Stomach (tissue), 9 donors: ENCODE results near the gene TTC7B. TPM values are rescaled to one million over a fixed set of nuclear protein-coding genes. Genes with fewer than 3 reads are reported as not detected.

Experiments used
- DNase-seq, 2 donors: peaks; one replicate each; pipeline versions ENCODE4 v3.0.0 to v3.0.0-alpha.2; 2013 to 2019
- H3K27ac ChIP-seq, 5 donors: fragments of 200-600 bp in 4 of 5; sonication (generic) in 4 of 5; one replicate each; pipeline ENCODE4 v1.5.1; 2013 to 2019; ENCODE audit warnings: mild to moderate bottlenecking in 1 of 5, moderate library complexity in 1 of 5
- H3K27me3 ChIP-seq, 3 donors: fragments of 200-600 bp; sonication (generic); one replicate each; pipeline ENCODE4 v1.5.1; 2017 to 2019; ENCODE audit warnings: mixed run types in 1 of 3
- H3K36me3 ChIP-seq, 4 donors: fragments of 200-600 bp; sonication (generic); 1 replicate in 3 of 4; 2 replicates in 1 of 4; pipeline ENCODE4 v1.5.1; 2016 to 2019
- H3K4me1 ChIP-seq, 4 donors: fragments of 200-600 bp; sonication (generic); one replicate each; pipeline ENCODE4 v1.5.1; 2016 to 2019
- H3K4me3 ChIP-seq, 4 donors: fragments of 200-600 bp; sonication (generic) in 3 of 4; one replicate each; pipeline ENCODE4 v1.5.1; 2016 to 2019; ENCODE audit warnings: mild to moderate bottlenecking in 1 of 4
- H3K9me3 ChIP-seq, 4 donors: fragments of 200-600 bp; sonication (generic); one replicate each; pipeline ENCODE4 v1.5.1; 2016 to 2019
- CTCF ChIP-seq, 7 experiments: fragments of 450-650 bp in 4 of 7; fragments of 200-600 bp in 3 of 7; sonication (generic) in 3 of 7; IDR thresholded peaks; one replicate each; pipeline ENCODE4 v1.5.1; 2016 to 2019; ENCODE audit warnings: antibody characterized with exemption in 7 of 7, control low read depth in 2 of 7, mild to moderate bottlenecking in 1 of 7
- EP300 ChIP-seq: sonication (generic); formaldehyde crosslinking; IDR thresholded peaks from one replicate; pipeline ENCODE4 v1.6.1; 2017; ENCODE audit warnings: antibody characterized with exemption
- POLR2A ChIP-seq, 4 donors: fragments of 450-650 bp; IDR thresholded peaks; one replicate each; pipeline ENCODE4 v1.6.1; 2016; ENCODE audit warnings: antibody characterized with exemption in 4 of 4, control low read depth in 2 of 4, mild to moderate bottlenecking in 1 of 4, moderate library complexity in 1 of 4
- POLR2AphosphoS5 ChIP-seq, 3 donors: sonication (generic); formaldehyde crosslinking; IDR thresholded peaks; one replicate each; pipeline ENCODE4 v1.6.1; 2016; ENCODE audit warnings: antibody characterized with exemption in 3 of 3
- WGBS, 5 donors: extraction: QIAGEN DNeasy Blood & Tissue Kit in 3 of 5; methylation state at CpG; one replicate each; pipeline versions ENCODE4 v1.1.5 to v1.1.7; 2013 to 2018; 5-methylcytosine and 5-hydroxymethylcytosine counted together
- intact Hi-C: fragments of 100-400 bp; cut with DNase I; formaldehyde crosslinking; loops from one replicate; pipeline ENCODE4 v1.15.1; 2023; ENCODE audit warnings: low total_unique reads
- polyA plus RNA-seq, 3 donors: library from polyadenylated mRNA; stranded (reverse); fragments of 200-250 nt; gene quantifications; one replicate each; pipeline ENCODE4 v1.2.3, GENCODE V29; 2013
- total RNA-seq, 5 donors: library from RNA; depleted of rRNA; stranded (reverse); fragments of >200 nt; gene quantifications; one replicate each; pipeline versions ENCODE4 v1.1.0 to v1.2.3, GENCODE V29; 2014 to 2016
- donor health status: healthy with polysubstance abuse.
- donor health status: Bipolar disorder and iron deficiency.
- donor health status: healthy.

The TTC7B gene
- total and polyA plus RNA-seq, 8 donors, result 6.8 to 110 (median 17.7) TPM

- Histone ChIP-seq H3K36me3 (peaks cover 0 to 21% (median 8%) of the 10 kb centered on the region in 4 donors), H3K4me3 (no peak overlapping the region), H3K27ac (peak overlapping the region in 1 of 5 donors; percentile 77), H3K4me1 (peaks cover 0 to 47% (median 8%) of the 10 kb centered on the region in 4 donors), H3K27me3 (no peaks in the 10 kb centered on the region), H3K9me3 (no peaks in the 10 kb centered on the region)
- 90 to 98% (median 96%) methylated on average over 4 of the region's 4 CpGs for WGBS, 5 donors
- TF ChIP-seq CTCF (IDR thresholded peaks at IDR 0.05), result no peak
- no peak for TF ChIP-seq POLR2AphosphoS5 (IDR thresholded peaks at IDR 0.05)
- no peak for TF ChIP-seq POLR2A (IDR thresholded peaks at IDR 0.05)
- no peak for TF ChIP-seq EP300
- intact Hi-C loops, result no loop called here
- no peak for DNase-seq
Observed at GRCh38 chr14:90564496-90564895, 251.7 kb downstream of the TTC7B start.

- TF ChIP-seq POLR2AphosphoS5 (IDR thresholded peaks at IDR 0.05), result no peak
- no peak for TF ChIP-seq EP300
- no peak for TF ChIP-seq CTCF (IDR thresholded peaks at IDR 0.05)
- no peak for TF ChIP-seq POLR2A (IDR thresholded peaks at IDR 0.05)
- Histone ChIP-seq H3K4me3 (no peak overlapping the region), H3K9me3 (no peaks in the 10 kb centered on the region), H3K27me3 (no peaks in the 10 kb centered on the region), H3K27ac (peak overlapping the region in 1 of 5 donors; percentile 14), H3K36me3 (peaks cover 0 to 17% (median 8%) of the 10 kb centered on the region in 4 donors), H3K4me1 (peaks cover 0 to 29% (median 10%) of the 10 kb centered on the region in 4 donors)
- DNase-seq, result no peak
- intact Hi-C loops, result no loop called here
- 17 to 64% (median 48%) methylated on average over 6 of the region's 6 CpGs for WGBS, 5 donors
Observed at GRCh38 chr14:90562652-90563051, 253.6 kb downstream of the TTC7B start.

DNA sequence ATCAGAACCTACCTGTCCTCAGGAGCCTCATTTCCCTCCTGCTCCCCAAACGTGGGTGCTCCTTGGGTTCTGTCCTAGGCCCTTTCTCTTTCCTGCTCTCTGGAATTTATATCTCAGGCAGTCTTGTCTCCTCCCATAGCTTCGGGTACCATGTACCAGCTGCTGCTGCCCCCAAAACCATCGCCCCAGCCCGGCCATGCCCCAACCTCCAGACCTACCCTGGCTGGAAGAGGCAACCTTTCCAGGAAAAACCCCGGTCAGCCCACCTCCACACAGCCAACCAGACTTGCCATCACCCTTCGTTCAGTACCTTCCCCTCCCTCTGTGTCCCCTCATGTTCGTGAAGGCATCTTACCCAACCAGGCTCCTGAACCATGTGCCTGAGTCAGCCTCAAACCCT lies 254.3 kb downstream of the TTC7B start:
- no peak for DNase-seq
- H3K9me3 ChIP-seq, result no peaks in the 10 kb centered on the region
- WGBS, 5 donors, result 86 to 91% (median 89%) methylated on average over 7 of the region's 7 CpGs
- peaks cover 0 to 34% (median 11%) of the 10 kb centered on the region in 4 donors for H3K4me1 ChIP-seq
- peak overlapping the region in 1 of 5 donors; percentile 14 for H3K27ac ChIP-seq
- peaks cover 0 to 11% (median 4%) of the 10 kb centered on the region in 4 donors for H3K36me3 ChIP-seq
- H3K4me3 ChIP-seq, result no peak overlapping the region
- TF ChIP-seq EP300, result no peak
- no peak for TF ChIP-seq CTCF (IDR thresholded peaks at IDR 0.05)
- no peak for TF ChIP-seq POLR2A (IDR thresholded peaks at IDR 0.05)
- no peak for TF ChIP-seq POLR2AphosphoS5 (IDR thresholded peaks at IDR 0.05)
- intact Hi-C loops, result no loop called here
- no peaks in the 10 kb centered on the region for H3K27me3 ChIP-seq

DNA sequence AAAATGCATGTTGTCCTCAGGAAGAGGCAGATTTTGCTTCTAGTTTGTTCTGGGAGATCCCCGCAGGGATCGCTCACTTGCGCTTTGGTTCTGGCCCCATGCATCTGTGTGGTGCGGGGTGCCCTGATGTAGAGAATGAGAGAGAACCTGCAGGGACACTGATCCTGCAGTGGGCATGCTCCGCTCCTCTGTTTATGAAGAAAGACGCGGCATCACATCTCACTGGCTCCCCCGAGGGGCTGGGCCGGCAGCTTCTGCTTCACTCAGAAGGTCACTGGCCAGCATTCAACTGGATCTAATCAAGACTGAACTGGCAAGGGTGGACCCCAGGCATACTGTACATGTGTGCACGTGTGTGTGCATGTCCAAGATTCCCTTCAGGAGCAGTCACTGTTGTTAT lies 255.2 kb downstream of the TTC7B start:
- H3K27ac ChIP-seq, result no peak overlapping the region
- H3K9me3 ChIP-seq, result no peaks in the 10 kb centered on the region
- WGBS, 5 donors, result 91 to 96% (median 93%) methylated on average over 5 to 10 of the region's 10 CpGs
- H3K27me3 ChIP-seq, result no peaks in the 10 kb centered on the region
- no peak overlapping the region for H3K4me3 ChIP-seq
- H3K36me3 ChIP-seq, result peaks cover 0 to 9% (median 4%) of the 10 kb centered on the region in 4 donors
- H3K4me1 ChIP-seq, result peaks cover 9 to 40% (median 19%) of the 10 kb centered on the region in 4 donors
- no peak for TF ChIP-seq EP300
- intact Hi-C loops, result no loop called here
- no peak for DNase-seq

- TF ChIP-seq POLR2A (IDR thresholded peaks at IDR 0.05) (no peak), CTCF (IDR thresholded peaks at IDR 0.05) (no peak), EP300 (no peak), POLR2AphosphoS5 (IDR thresholded peaks at IDR 0.05) (no peak)
- H3K36me3 ChIP-seq, result peaks cover 0 to 9% (median 4%) of the 10 kb centered on the region in 4 donors
- DNase-seq, result no peak
- intact Hi-C loops, result no loop called here
- no peaks in the 10 kb centered on the region for H3K9me3 ChIP-seq
- H3K4me3 ChIP-seq, result no peak overlapping the region
- peaks cover 11 to 40% (median 21%) of the 10 kb centered on the region in 4 donors for H3K4me1 ChIP-seq
- no peak overlapping the region for H3K27ac ChIP-seq
- H3K27me3 ChIP-seq, result no peaks in the 10 kb centered on the region
- WGBS, 5 donors, result 70 to 81% (median 77%) methylated on average over 4 of the region's 4 CpGs
Observed at GRCh38 chr14:90560558-90560957, 255.7 kb downstream of the TTC7B start.
